Measurements from ENCODE around the gene SLC25A18. TPM values are rescaled to one million over a fixed set of nuclear protein-coding genes. Genes with fewer than 3 reads are reported as not detected.
"Not testable (repeated sequence)": the region's sequence is repeated elsewhere in the genome, so short reads cannot be mapped to it uniquely, and the experiment has no call there.

The SLC25A18 gene
- total RNA-seq, 1 experiment from 2014 or later = 0.57 TPM

- no peak for TF ChIP-seq CTCF (conservative IDR thresholded peaks at IDR 0.05)
- no peak for TF ChIP-seq EZH2 (IDR thresholded peaks at IDR 0.05; ENCODE audit: low read depth)
- intact Hi-C loops (cut with micrococcal nuclease; ENCODE audit: unreplicated experiment) = loop anchor here (1.0 kb wide), 1 partner anchor 58 kb away; no protein-coding TSS in a partner anchor
- ChIA-PET CTCF (no interaction called here), POLR2A (ENCODE audit: unreplicated experiment) (no interaction called here)
- H3K9me3 ChIP-seq (ENCODE audit: insufficient read depth, low read depth) = no peaks in the 10 kb centered on the region
- H3K27me3 ChIP-seq (ENCODE audit: insufficient read depth, low read depth) = no peaks in the 10 kb centered on the region
- no TSS peak for BruUV-seq (replicated peaks)
- no peaks in the 10 kb centered on the region for H3K36me3 ChIP-seq (ENCODE audit: low read depth)
- H2AFZ ChIP-seq = peak overlapping the region; percentile 50; the same call in 1 of the 2 replicates
- peaks cover 45% of the 10 kb centered on the region for H3F3A ChIP-seq (ENCODE audit: insufficient read depth, low read depth)
- peak overlapping the region; percentile 44; the same call in 1 of the 2 replicates for H3K4me3 ChIP-seq
- H3K27ac ChIP-seq = peak overlapping the region; percentile 98
- DNase-seq = no peak
- peaks cover 4% of the 10 kb centered on the region; the same call in 1 of the 2 replicates for H3K79me2 ChIP-seq (ENCODE audit: low read depth)
- H3K4me1 ChIP-seq (replicated peaks; ENCODE audit: insufficient read depth) = peaks cover 47% of the 10 kb centered on the region
- no peaks in the 10 kb centered on the region for H4K20me1 ChIP-seq (ENCODE audit: insufficient read depth)
- H3K4me2 ChIP-seq = peak overlapping the region; percentile 66
- H3K9me2 ChIP-seq (ENCODE audit: insufficient read depth) = no peaks in the 10 kb centered on the region
Measured at GRCh38 chr22:17633998-17634323, 70.7 kb downstream of the SLC25A18 start.

GRCh38 chr22:17634696-17635095 is 71.4 kb downstream of the SLC25A18 start:
- no peak overlapping the region for H3K4me3 ChIP-seq
- no peak overlapping the region for H3K4me2 ChIP-seq
- H2AFZ ChIP-seq = no peak overlapping the region
- BruUV-seq (replicated peaks) = no TSS peak
- H3F3A ChIP-seq (ENCODE audit: insufficient read depth, low read depth) = peaks cover 47% of the 10 kb centered on the region
- H3K27me3 ChIP-seq (ENCODE audit: insufficient read depth, low read depth) = no peaks in the 10 kb centered on the region
- ChIA-PET CTCF (interaction anchor here (0.6 kb wide), 1 partner anchor 63 kb away, joined by 3 read pairs; no protein-coding TSS in a partner anchor), POLR2A (ENCODE audit: unreplicated experiment) (no interaction called here)
- no peaks in the 10 kb centered on the region for H4K20me1 ChIP-seq (ENCODE audit: insufficient read depth)
- H3K27ac ChIP-seq = peak overlapping the region; percentile 98
- H3K9me2 ChIP-seq (ENCODE audit: insufficient read depth) = no peaks in the 10 kb centered on the region
- H3K9me3 ChIP-seq (ENCODE audit: insufficient read depth, low read depth) = no peaks in the 10 kb centered on the region
- H3K36me3 ChIP-seq (ENCODE audit: low read depth) = no peaks in the 10 kb centered on the region
- H3K79me2 ChIP-seq (ENCODE audit: low read depth) = peaks cover 11% of the 10 kb centered on the region
- DNase-seq = no peak
- intact Hi-C loops (cut with micrococcal nuclease; ENCODE audit: unreplicated experiment) = no loop called here
- peaks cover 42% of the 10 kb centered on the region for H3K4me1 ChIP-seq (replicated peaks; ENCODE audit: insufficient read depth)
- TF ChIP-seq EZH2 (IDR thresholded peaks at IDR 0.05; ENCODE audit: low read depth) (no peak), CTCF (conservative IDR thresholded peaks at IDR 0.05) (no peak)

GRCh38 chr22:17636850-17637249 is 73.6 kb downstream of the SLC25A18 start:
- H2AFZ ChIP-seq; H3K36me3 ChIP-seq (ENCODE audit: low read depth); DNase-seq; H3K9me3 ChIP-seq (ENCODE audit: insufficient read depth, low read depth); H4K20me1 ChIP-seq (ENCODE audit: insufficient read depth); BruUV-seq (replicated peaks); intact Hi-C loops (cut with micrococcal nuclease; ENCODE audit: unreplicated experiment); H3K9me2 ChIP-seq (ENCODE audit: insufficient read depth); POLR2A ChIA-PET (ENCODE audit: unreplicated experiment); CTCF ChIA-PET; H3K4me3 ChIP-seq; H3K27me3 ChIP-seq (ENCODE audit: insufficient read depth, low read depth): not testable (repeated sequence)
- H3K27ac ChIP-seq = peak overlapping the region; percentile 90
- H3K4me1 ChIP-seq (replicated peaks; ENCODE audit: insufficient read depth) = peaks cover 48% of the 10 kb centered on the region
- peaks cover 20% of the 10 kb centered on the region for H3K79me2 ChIP-seq (ENCODE audit: low read depth)
- peak overlapping the region; percentile 85 for H3K4me2 ChIP-seq
- H3F3A ChIP-seq (ENCODE audit: insufficient read depth, low read depth) = peaks cover 46% of the 10 kb centered on the region

Measured in PC-9 (cell line).